Nephron (organoid): ENCODE data around the gene VTA1.
A peak's percentile ranks its signal among the peaks of the same experiment; 100 is the strongest.
"Not testable (repeated sequence)": the region's sequence is repeated elsewhere in the genome, so short reads cannot be mapped to it uniquely, and the experiment has no call there.

Experiments
- H3K27ac Mint-ChIP-seq, 3 experiments: 2 replicates each; pipeline ENCODE4 v1.8.0; 2020; ENCODE audit warnings: mixed read lengths in 3 of 3, mild to moderate bottlenecking in 2 of 3, moderate library complexity in 1 of 3
- H3K27me3 Mint-ChIP-seq: 2 replicates; pipeline ENCODE4 v1.8.0; 2021; ENCODE audit warnings: low read depth, mild to moderate bottlenecking, moderate library complexity, mixed read lengths
- H3K36me3 Mint-ChIP-seq: 2 replicates; pipeline ENCODE4 v1.8.0; 2020; ENCODE audit warnings: low read depth, mixed read lengths
- H3K4me1 Mint-ChIP-seq: 2 replicates; pipeline ENCODE4 v1.8.0; 2020; ENCODE audit warnings: mixed read lengths
- H3K4me3 Mint-ChIP-seq, 3 experiments: 2 replicates each; pipeline ENCODE4 v1.8.0; 2020; ENCODE audit warnings: mild to moderate bottlenecking in 3 of 3, mixed read lengths in 3 of 3, moderate library complexity in 2 of 3
- H3K9me3 Mint-ChIP-seq: 2 replicates; pipeline ENCODE4 v1.8.0; 2020; ENCODE audit warnings: mixed read lengths
- TF ChIP-seq, protein P1 (sequence below), 3 experiments: fragments of 200-600 bp; sonication (generic); IDR thresholded peaks; one replicate each; pipeline ENCODE4 v1.5.0; 2021; ENCODE audit warnings: antibody characterized with exemption in 3 of 3; ENCODE audit not compliant: unreplicated experiment in 3 of 3

Gene VTA1

DNA sequence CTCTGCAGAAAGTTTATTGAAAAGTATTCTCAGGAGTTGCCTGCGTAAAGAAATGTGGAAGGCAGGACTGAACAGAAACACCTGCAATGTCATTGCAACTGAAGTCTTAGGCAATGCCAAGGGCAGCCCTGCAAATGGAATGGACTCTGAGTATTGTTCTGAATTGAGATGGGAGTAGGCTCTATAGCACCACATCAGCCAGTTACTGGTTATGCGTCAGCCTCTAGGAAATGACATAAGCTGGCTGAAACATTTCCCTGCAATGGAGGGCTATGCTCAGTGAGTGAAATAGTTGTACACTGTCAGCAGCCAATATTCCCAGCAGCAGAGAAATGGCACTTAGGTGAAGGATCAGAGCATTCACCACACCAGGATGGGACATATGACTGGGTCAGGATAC lies 28.1 kb upstream of the VTA1 start:
- Mint-ChIP-seq H3K27me3 (peaks cover 3% of the 10 kb centered on the region), H3K4me3 (no peak overlapping the region)
- TF ChIP-seq, protein P1, sequence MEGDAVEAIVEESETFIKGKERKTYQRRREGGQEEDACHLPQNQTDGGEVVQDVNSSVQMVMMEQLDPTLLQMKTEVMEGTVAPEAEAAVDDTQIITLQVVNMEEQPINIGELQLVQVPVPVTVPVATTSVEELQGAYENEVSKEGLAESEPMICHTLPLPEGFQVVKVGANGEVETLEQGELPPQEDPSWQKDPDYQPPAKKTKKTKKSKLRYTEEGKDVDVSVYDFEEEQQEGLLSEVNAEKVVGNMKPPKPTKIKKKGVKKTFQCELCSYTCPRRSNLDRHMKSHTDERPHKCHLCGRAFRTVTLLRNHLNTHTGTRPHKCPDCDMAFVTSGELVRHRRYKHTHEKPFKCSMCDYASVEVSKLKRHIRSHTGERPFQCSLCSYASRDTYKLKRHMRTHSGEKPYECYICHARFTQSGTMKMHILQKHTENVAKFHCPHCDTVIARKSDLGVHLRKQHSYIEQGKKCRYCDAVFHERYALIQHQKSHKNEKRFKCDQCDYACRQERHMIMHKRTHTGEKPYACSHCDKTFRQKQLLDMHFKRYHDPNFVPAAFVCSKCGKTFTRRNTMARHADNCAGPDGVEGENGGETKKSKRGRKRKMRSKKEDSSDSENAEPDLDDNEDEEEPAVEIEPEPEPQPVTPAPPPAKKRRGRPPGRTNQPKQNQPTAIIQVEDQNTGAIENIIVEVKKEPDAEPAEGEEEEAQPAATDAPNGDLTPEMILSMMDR (IDR thresholded peaks at IDR 0.05; ENCODE audit: unreplicated experiment in 3 of 3): no peak

DNA sequence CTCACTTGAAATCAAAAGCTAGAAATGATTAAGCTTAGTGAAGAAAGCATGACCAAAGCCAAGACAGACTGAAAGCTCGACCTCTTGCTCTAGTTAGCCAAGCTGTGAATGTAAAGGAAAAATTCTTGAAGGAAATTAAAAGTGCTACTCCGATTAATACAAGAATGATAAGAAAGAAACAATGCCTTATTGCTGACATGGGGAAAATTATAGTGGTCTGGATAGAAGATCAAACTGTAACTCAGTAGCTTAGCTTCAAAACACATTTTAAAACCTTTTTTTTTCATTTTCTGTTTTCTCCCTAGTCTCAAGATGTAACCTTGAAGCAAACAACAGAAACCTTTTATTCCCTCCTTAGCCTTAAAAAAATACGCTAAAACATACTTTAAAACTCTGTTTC lies 25.7 kb upstream of the VTA1 start:
- no peak overlapping the region for H3K4me3 Mint-ChIP-seq
- peaks cover 3% of the 10 kb centered on the region for H3K27me3 Mint-ChIP-seq
- peak overlapping the region in 2 of 3 experiments; percentile 5 to 49 for H3K27ac Mint-ChIP-seq
- TF ChIP-seq, protein P1 (IDR thresholded peaks at IDR 0.05; ENCODE audit: unreplicated experiment in 3 of 3): no peak
- no peaks in the 10 kb centered on the region for H3K4me1 Mint-ChIP-seq
- no peaks in the 10 kb centered on the region for H3K36me3 Mint-ChIP-seq
- H3K9me3 Mint-ChIP-seq: no peaks in the 10 kb centered on the region

More for the DNA sequence above, 28.1 kb upstream of the VTA1 start:
- Mint-ChIP-seq H3K27ac (no peak overlapping the region), H3K36me3 (no peaks in the 10 kb centered on the region), H3K9me3 (no peaks in the 10 kb centered on the region), H3K4me1 (no peaks in the 10 kb centered on the region)

DNA sequence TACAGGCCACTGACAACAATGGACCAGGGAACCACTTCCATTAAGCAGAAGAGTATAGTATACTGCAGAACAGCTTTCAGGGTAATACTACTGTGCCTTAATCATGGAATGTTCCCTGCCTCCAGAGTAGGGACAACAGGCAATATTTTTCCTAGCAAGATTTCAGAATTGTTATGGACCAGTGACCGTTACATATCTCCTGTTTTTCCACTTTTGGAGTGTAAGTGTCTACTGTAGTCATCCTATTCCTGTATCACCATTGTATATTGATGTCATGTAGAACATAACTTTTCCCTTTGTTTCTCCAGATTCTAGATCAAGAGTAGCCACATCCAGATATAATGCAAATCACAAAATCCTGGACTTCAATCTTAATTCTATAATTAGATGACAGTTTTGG lies 16.2 kb upstream of the VTA1 start:
- Mint-ChIP-seq H3K9me3 (peaks cover 3% of the 10 kb centered on the region), H3K27me3 (no peaks in the 10 kb centered on the region), H3K4me1 (no peaks in the 10 kb centered on the region), H3K27ac (no peak overlapping the region), H3K36me3 (no peaks in the 10 kb centered on the region), H3K4me3 (no peak overlapping the region)
- TF ChIP-seq, protein P1 (IDR thresholded peaks at IDR 0.05; ENCODE audit: unreplicated experiment in 3 of 3): no peak

DNA sequence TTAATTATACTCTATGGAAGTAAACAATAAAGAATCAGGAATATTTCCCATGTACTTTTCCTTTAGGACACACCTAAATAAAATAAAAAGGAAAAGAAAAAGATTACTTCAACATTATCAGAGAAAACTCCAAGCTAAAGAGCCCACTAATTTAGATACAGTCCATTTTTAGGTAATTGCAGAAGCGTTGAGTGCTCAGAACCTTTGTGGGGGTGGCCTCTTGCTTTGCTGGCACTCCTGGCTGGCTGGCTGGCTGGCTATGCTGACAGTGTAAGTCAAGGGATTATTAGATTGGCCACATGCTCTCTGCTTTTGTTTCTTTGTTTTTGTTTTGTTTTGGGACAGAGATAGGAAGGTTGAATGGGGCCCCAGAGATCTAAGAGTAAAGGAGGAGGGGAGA lies 14.4 kb upstream of the VTA1 start, which contains the start of gene GJE1:
TSS of gene GJE1 (plus strand) at position 301 of the 400 bp plus-strand sequence. CDS start 234 bp downstream, outside the sequence.
- Mint-ChIP-seq H3K9me3 (peaks cover 3% of the 10 kb centered on the region), H3K4me1 (no peaks in the 10 kb centered on the region), H3K36me3 (no peaks in the 10 kb centered on the region), H3K27ac (no peak within 1 kb of the TSS), H3K27me3 (no peaks in the 10 kb centered on the region), H3K4me3 (no peak within 1 kb of the TSS)
- TF ChIP-seq, protein P1 (IDR thresholded peaks at IDR 0.05; ENCODE audit: unreplicated experiment in 3 of 3): no peak

DNA sequence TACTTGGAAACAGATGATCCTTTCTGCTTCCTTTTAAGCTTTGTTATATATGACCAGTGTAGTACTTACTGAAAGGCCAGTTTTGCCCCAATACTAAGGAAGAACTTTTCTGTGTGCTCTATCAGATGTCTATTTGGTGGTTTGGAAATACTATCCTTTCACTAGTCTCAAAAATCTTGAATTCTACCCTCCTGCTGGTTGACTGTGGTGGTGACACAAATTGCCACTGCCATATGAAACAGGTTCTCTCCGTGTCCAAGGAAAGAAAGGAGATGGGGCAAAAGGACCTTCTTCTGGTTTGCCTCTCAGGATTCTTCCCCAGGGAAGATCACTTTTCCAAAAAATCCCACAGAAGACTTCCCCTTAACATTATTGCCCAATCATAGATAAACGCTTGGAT lies 8.2 kb upstream of the VTA1 start:
- Mint-ChIP-seq H3K36me3 (no peaks in the 10 kb centered on the region), H3K27me3 (no peaks in the 10 kb centered on the region), H3K9me3 (no peaks in the 10 kb centered on the region), H3K27ac (no peak overlapping the region), H3K4me3 (no peak overlapping the region), H3K4me1 (no peaks in the 10 kb centered on the region)
- TF ChIP-seq, protein P1 (IDR thresholded peaks at IDR 0.05; ENCODE audit: unreplicated experiment in 3 of 3): no peak

DNA sequence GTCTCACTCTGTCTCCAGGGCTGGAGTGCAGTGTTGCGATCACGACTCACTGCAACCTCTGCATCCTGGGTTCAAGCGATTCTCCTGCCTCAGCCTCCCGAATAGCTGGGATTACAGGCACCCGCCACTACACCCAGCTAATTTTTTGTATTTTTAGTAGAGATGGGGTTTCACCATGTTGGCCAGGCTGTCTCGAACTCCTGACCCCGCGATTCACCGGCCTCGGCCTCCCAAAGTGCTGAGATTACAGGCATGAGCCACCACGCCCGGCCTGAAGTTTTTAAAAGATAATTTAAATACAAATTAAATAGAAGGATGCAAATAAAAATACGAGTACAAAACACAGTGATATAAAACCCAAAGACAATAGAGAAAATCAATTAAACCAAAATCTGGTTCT lies 5.5 kb upstream of the VTA1 start:
- not testable (repeated sequence) for H3K9me3 Mint-ChIP-seq, H3K4me3 Mint-ChIP-seq, H3K36me3 Mint-ChIP-seq, H3K4me1 Mint-ChIP-seq, H3K27ac Mint-ChIP-seq, H3K27me3 Mint-ChIP-seq
